SKM-1 treated with dmso at 0.1 percent for 144 hours (cell line): ENCODE results near the gene ALDOC.
"Not testable (repeated sequence)": the region's sequence is repeated elsewhere in the genome, so short reads cannot be mapped to it uniquely, and the experiment has no call there.

Experiments
- DNase-seq: peaks from one replicate; lab custom pipeline; 2025; ENCODE audit not compliant: unreplicated experiment; lab: John Stamatoyannopoulos, UW

The ALDOC gene

GRCh38 chr17:28576758-28577465, at the start of gene ALDOC:
Gene ALDOC (minus strand): TSS chr17:28576895. CDS start chr17:28575532, 1,363 bp downstream.
- DNase-seq: peak; percentile 73

- no peak for DNase-seq
Observed at GRCh38 chr17:28624148-28624547, 47.5 kb upstream of the ALDOC start.

- no peak for DNase-seq
Observed at GRCh38 chr17:28623696-28624095, 47.0 kb upstream of the ALDOC start.

- no peak for DNase-seq
Observed at GRCh38 chr17:28622186-28622585, 45.5 kb upstream of the ALDOC start.

GRCh38 chr17:28620010-28620409, 43.3 kb upstream of the ALDOC start:
- no peak for DNase-seq

GRCh38 chr17:28618464-28618863, 41.8 kb upstream of the ALDOC start:
- DNase-seq: no peak

- DNase-seq: no peak
Observed at GRCh38 chr17:28616281-28616680, 39.6 kb upstream of the ALDOC start.

GRCh38 chr17:28615260-28615940, 38.7 kb upstream of the ALDOC start:
- DNase-seq: no peak

GRCh38 chr17:28613931-28614381, 37.3 kb upstream of the ALDOC start, which contains the start of gene RSKR:
Gene RSKR (minus strand): TSS chr17:28614185. CDS start chr17:28614161, 24 bp downstream.
- no peak for DNase-seq

- DNase-seq: no peak
Observed at GRCh38 chr17:28612936-28613872, 36.5 kb upstream of the ALDOC start.

GRCh38 chr17:28612531-28612930, 35.8 kb upstream of the ALDOC start:
- no peak for DNase-seq

GRCh38 chr17:28610376-28610775, 33.7 kb upstream of the ALDOC start:
- no peak for DNase-seq

GRCh38 chr17:28604031-28604430, 27.3 kb upstream of the ALDOC start:
- DNase-seq: not testable (repeated sequence)

- peak; percentile 68 for DNase-seq
Observed at GRCh38 chr17:28599311-28600184, 22.9 kb upstream of the ALDOC start.

- DNase-seq: peak; percentile 89
Observed at GRCh38 chr17:28598799-28599310, 22.2 kb upstream of the ALDOC start, which contains the start of gene SPAG5. Gene SPAG5 (minus strand): TSS chr17:28599025. CDS start chr17:28598946, 79 bp downstream.

GRCh38 chr17:28598389-28598788, 21.7 kb upstream of the ALDOC start:
- DNase-seq: peak; percentile 50

- no peak for DNase-seq
Observed at GRCh38 chr17:28597606-28598383, 21.1 kb upstream of the ALDOC start.

- no peak for DNase-seq
Observed at GRCh38 chr17:28592260-28592659, 15.6 kb upstream of the ALDOC start.

- no peak for DNase-seq
Observed at GRCh38 chr17:28585851-28586250, 9.2 kb upstream of the ALDOC start.
